ENCODE results near the gene PRPS2. TPM values are rescaled to one million over a fixed set of nuclear protein-coding genes. Genes with fewer than 3 reads are reported as not detected.

Gene PRPS2
- total and polyA plus RNA-seq, 2 donors (not counting 3 experiments of a cell fraction or from before 2014, with no cell fraction given): 15.9 to 36.7 TPM

- H2AFZ ChIP-seq (ENCODE audit: low read depth, low read length): no peak overlapping the region
- no peaks in the 10 kb centered on the region for H3K36me3 ChIP-seq (ENCODE audit: control insufficient read depth in 2 of 2, extremely low read depth in 1 of 2, insufficient read depth in 2 of 2, low read length in 2 of 2)
- TF ChIP-seq MYC (IDR thresholded peaks at IDR 0.05; ENCODE audit: low read depth, low read length) (no peak), JUN (IDR thresholded peaks at IDR 0.05; ENCODE audit: borderline replicate concordance, insufficient read depth, insufficient read length, low read depth) (no peak), FOS (IDR thresholded peaks at IDR 0.05; ENCODE audit: borderline replicate concordance, insufficient read depth, low read length) (no peak), POLR2AphosphoS5 (IDR thresholded peaks at IDR 0.05; ENCODE audit: insufficient read depth, low read depth, low read length) (no peak), GATA2 (IDR thresholded peaks at IDR 0.05; ENCODE audit: insufficient read depth, insufficient read length, low read depth, low read length) (no peak), MAX (IDR thresholded peaks at IDR 0.05; ENCODE audit: insufficient read depth, insufficient read length) (no peak), EZH2 (IDR thresholded peaks at IDR 0.05; ENCODE audit: borderline replicate concordance, low read depth, low read length, severe bottlenecking) (no peak), POLR2A (IDR thresholded peaks at IDR 0.05; ENCODE audit: low read depth, low read length) (no peak)
- H3K4me1 ChIP-seq (ENCODE audit: control insufficient read depth, extremely low read depth, insufficient read depth, low read length): no peaks in the 10 kb centered on the region
- POLR2A ChIA-PET: interaction anchor here (0.6 kb wide), 1 partner anchor 25 kb away, joined by 4 read pairs; no protein-coding TSS in a partner anchor
- H3K4me2 ChIP-seq (ENCODE audit: insufficient read depth, low read length): no peak overlapping the region
- H3K9ac ChIP-seq (replicated peaks; ENCODE audit: extremely low read depth, insufficient read depth, low read length): no peak overlapping the region
- no TSS peak for BruUV-seq (replicated peaks)
- no peaks in the 10 kb centered on the region for H4K20me1 ChIP-seq (replicated peaks; ENCODE audit: control insufficient read depth, extremely low read depth, insufficient read depth, low read length)
- no peaks in the 10 kb centered on the region for H3K9me3 ChIP-seq (replicated peaks; ENCODE audit: control insufficient read depth, insufficient read depth, low read length)
- H3K4me3 ChIP-seq (replicated peaks in 1 of 3; ENCODE audit: insufficient read depth in 1 of 3, low read depth in 1 of 3, low read length in 3 of 3): no peak overlapping the region
- H3K79me2 ChIP-seq (ENCODE audit: control insufficient read depth, insufficient read depth, low read length): no peaks in the 10 kb centered on the region
- CTCF ChIA-PET: no interaction called here
- dilution Hi-C loops (cut with MboI; ENCODE audit: extremely low pct_ligation_motif_present, low sequenced_read_pairs) (no loop called here), intact Hi-C loops (cut with micrococcal nuclease) (no loop called here)
- H3K27ac ChIP-seq (ENCODE audit: insufficient read depth, low read depth, low read length): no peak overlapping the region
- DNase-seq (ENCODE audit: low read depth, low spot score): no peak
- FAIRE-seq: no peak
- no peaks in the 10 kb centered on the region for H3K9me1 ChIP-seq (replicated peaks; ENCODE audit: control insufficient read depth, extremely low read depth, insufficient read depth, low read length)
- peaks cover 2 to 3% of the 10 kb centered on the region in 2 experiments for H3K27me3 ChIP-seq (ENCODE audit: control insufficient read depth in 2 of 2, insufficient read depth in 2 of 2, low read length in 2 of 2)
Measured at GRCh38 chrX:12872741-12873140, 81.5 kb downstream of the PRPS2 start.

Other genes starting within 250 kb of the PRPS2 start
- gene TLR7, start 75.7 kb downstream of the PRPS2 start, total RNA-seq: not detected in 2 replicates
- gene TLR7, start 75.7 kb downstream of the PRPS2 start, polyA plus RNA-seq: not detected in 2 replicates
- gene TLR8, start 115.2 kb downstream of the PRPS2 start, total RNA-seq: not detected in 2 replicates
- not detected in 2 replicates for gene TLR8, start 115.2 kb downstream of the PRPS2 start, polyA plus RNA-seq
- gene TMSB4X, start 183.7 kb downstream of the PRPS2 start, total RNA-seq: 6,742 and 6,858 TPM in 2 replicates
- gene TMSB4X, start 183.7 kb downstream of the PRPS2 start, polyA plus RNA-seq: 4,136 and 4,540 TPM in 2 replicates

Data from endothelial cell of umbilical vein (primary cell).